ENCODE results near the gene MAP1LC3C.

GRCh38 chr1:242000434-242000833 lies 1.5 kb upstream of the MAP1LC3C start:
- TF ChIP-seq EZH2phosphoT487 (IDR thresholded peaks at IDR 0.05; ENCODE audit: insufficient read depth, low read depth) = no peak
- no peak for TF ChIP-seq EZH2 (IDR thresholded peaks at IDR 0.05; ENCODE audit: insufficient read depth, poor library complexity, severe bottlenecking)
